ENCODE measurements around the gene MCTS1. TPM values are rescaled to one million over a fixed set of nuclear protein-coding genes. Genes with fewer than 3 reads are reported as not detected.
A peak's percentile ranks its signal among the peaks of the same experiment; 100 is the strongest.

MCTS1 gene, protein sequence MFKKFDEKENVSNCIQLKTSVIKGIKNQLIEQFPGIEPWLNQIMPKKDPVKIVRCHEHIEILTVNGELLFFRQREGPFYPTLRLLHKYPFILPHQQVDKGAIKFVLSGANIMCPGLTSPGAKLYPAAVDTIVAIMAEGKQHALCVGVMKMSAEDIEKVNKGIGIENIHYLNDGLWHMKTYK
- 25.8 and 31.4 TPM in 2 replicates for total RNA-seq

DNA sequence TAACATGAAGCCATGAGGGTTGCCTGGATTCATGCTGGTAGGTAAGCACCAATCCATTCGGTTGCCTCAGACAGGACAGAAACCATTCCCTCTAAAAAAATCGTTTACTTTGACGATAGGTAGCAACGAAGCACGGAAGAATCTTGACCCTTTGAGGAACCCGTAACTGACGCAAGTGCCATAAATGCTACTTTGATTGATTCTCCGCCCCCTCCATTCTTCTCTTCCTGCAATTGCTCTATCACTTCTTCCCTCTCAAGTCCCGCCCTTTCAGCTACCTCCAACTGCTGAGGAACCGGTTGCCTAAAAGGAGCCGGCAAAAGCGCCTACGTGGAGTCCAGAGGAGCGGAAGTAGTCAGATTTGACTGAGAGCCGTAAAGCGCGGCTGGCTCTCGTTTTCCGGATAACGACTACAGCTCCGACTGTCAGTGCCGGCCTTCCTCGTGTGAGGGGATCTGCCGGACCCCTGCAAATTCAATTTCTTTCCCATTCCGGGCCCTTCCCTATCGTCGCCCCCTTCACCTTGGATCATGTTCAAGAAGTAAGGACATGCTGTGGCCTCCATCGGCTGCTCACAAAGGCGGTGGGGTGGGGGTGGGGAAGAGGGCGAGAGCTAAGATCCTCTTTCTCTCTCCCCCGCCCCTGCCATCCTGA, at the start of gene MCTS1:
Gene MCTS1 (plus strand): TSS at position 395 of the 654 bp plus-strand sequence. CDS start 136 bp downstream, at position 531.
- H3K27me3 ChIP-seq (ENCODE audit: control insufficient read depth, insufficient read depth, low read length), result no peaks in the 10 kb centered on the region
- DNase-seq (ENCODE audit: low read depth) (peak; percentile 94), FAIRE-seq (peak; percentile 36)
- peaks cover 1% of the 10 kb centered on the region for H3K36me3 ChIP-seq (ENCODE audit: control insufficient read depth, insufficient read depth, low read length)
- TF ChIP-seq, protein P1, sequence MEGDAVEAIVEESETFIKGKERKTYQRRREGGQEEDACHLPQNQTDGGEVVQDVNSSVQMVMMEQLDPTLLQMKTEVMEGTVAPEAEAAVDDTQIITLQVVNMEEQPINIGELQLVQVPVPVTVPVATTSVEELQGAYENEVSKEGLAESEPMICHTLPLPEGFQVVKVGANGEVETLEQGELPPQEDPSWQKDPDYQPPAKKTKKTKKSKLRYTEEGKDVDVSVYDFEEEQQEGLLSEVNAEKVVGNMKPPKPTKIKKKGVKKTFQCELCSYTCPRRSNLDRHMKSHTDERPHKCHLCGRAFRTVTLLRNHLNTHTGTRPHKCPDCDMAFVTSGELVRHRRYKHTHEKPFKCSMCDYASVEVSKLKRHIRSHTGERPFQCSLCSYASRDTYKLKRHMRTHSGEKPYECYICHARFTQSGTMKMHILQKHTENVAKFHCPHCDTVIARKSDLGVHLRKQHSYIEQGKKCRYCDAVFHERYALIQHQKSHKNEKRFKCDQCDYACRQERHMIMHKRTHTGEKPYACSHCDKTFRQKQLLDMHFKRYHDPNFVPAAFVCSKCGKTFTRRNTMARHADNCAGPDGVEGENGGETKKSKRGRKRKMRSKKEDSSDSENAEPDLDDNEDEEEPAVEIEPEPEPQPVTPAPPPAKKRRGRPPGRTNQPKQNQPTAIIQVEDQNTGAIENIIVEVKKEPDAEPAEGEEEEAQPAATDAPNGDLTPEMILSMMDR (IDR thresholded peaks at IDR 0.05; ENCODE audit: insufficient read depth, low read length, severe bottlenecking), result no peak
- peak within 1 kb of the TSS; percentile 57 for H3K4me3 ChIP-seq (ENCODE audit: low read depth, low read length)

GRCh38 chrX:120556251-120556650, 47.6 kb upstream of the MCTS1 start:
- TF ChIP-seq, protein P1 (IDR thresholded peaks at IDR 0.05; ENCODE audit: insufficient read depth, low read length, severe bottlenecking), result no peak
- H3K27me3 ChIP-seq (ENCODE audit: control insufficient read depth, insufficient read depth, low read length), result no peaks in the 10 kb centered on the region
- DNase-seq (ENCODE audit: low read depth), result no peak
- H3K4me3 ChIP-seq (ENCODE audit: low read depth, low read length), result no peak overlapping the region
- H3K36me3 ChIP-seq (ENCODE audit: control insufficient read depth, insufficient read depth, low read length), result no peaks in the 10 kb centered on the region
- no peak for FAIRE-seq

GRCh38 chrX:120559804-120560203, 44.1 kb upstream of the MCTS1 start:
- TF ChIP-seq, protein P1 (IDR thresholded peaks at IDR 0.05; ENCODE audit: insufficient read depth, low read length, severe bottlenecking), result no peak
- FAIRE-seq, result no peak
- peak overlapping the region; percentile 67 for H3K4me3 ChIP-seq (ENCODE audit: low read depth, low read length)
- no peaks in the 10 kb centered on the region for H3K36me3 ChIP-seq (ENCODE audit: control insufficient read depth, insufficient read depth, low read length)
- H3K27me3 ChIP-seq (ENCODE audit: control insufficient read depth, insufficient read depth, low read length), result no peaks in the 10 kb centered on the region
- DNase-seq (ENCODE audit: low read depth), result peak; percentile 30

GRCh38 chrX:120560405-120560841, 43.5 kb upstream of the MCTS1 start:
- TF ChIP-seq, protein P1 (IDR thresholded peaks at IDR 0.05; ENCODE audit: insufficient read depth, low read length, severe bottlenecking), result no peak
- DNase-seq (ENCODE audit: low read depth) (no peak), FAIRE-seq (no peak)
- H3K27me3 ChIP-seq (ENCODE audit: control insufficient read depth, insufficient read depth, low read length), result no peaks in the 10 kb centered on the region
- H3K4me3 ChIP-seq (ENCODE audit: low read depth, low read length), result peak overlapping the region; percentile 67
- no peaks in the 10 kb centered on the region for H3K36me3 ChIP-seq (ENCODE audit: control insufficient read depth, insufficient read depth, low read length)

DNA sequence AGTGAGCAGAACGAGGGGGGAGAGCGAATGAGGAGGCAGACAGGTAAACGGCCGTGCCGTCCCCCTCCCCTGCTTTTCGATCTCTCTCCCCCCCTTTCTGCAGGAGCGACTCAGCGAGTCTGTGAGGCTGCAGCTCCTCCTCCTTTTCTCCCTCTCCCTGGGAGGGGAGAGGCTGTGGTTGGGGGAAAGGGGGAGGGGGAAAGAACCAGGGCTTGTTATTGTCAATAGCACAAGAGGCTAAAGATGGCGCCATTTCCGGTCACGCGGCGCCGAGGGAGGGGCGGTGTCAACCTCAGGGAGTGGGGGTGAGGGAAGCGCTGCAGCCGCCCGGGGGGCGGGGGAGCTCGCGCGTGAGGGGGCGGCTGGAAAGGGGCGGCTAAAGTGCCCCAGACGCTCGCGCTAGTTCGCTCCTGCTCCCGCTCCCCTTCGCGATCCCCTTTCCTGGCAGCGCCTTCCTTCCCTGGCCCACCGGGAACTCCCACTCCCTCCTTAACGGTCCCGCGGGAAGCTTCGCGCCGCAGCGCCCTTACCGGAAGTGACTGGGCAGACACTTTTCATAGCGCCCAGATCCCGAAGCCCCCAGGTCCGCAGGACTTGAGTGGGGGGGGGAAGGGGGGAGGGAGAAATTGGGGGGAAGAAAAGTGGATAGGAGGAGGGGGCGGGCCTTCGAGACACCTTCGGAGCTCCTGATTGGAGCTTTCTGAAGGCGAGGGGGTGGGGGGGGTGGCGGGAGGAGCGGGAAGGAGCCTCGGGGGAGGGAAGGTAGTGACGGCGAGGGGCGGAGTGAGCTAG, 42.9 kb upstream of the MCTS1 start, which contains the start of gene CUL4B:
Gene CUL4B (minus strand): TSS at position 121 of the 792 bp plus-strand sequence. CDS start 324 bp downstream, outside the sequence.
- Histone ChIP-seq H3K27me3 (ENCODE audit: control insufficient read depth, insufficient read depth, low read length) (no peaks in the 10 kb centered on the region), H3K36me3 (ENCODE audit: control insufficient read depth, insufficient read depth, low read length) (no peaks in the 10 kb centered on the region), H3K4me3 (ENCODE audit: low read depth, low read length) (peak within 1 kb of the TSS; percentile 67)
- FAIRE-seq (peak; percentile 7), DNase-seq (ENCODE audit: low read depth) (peak; percentile 82)
- TF ChIP-seq, protein P1 (IDR thresholded peaks at IDR 0.05; ENCODE audit: insufficient read depth, low read length, severe bottlenecking), result no peak

Measured in bronchial epithelial cell (primary cell).